ENCODE measurements around the gene A4GALT.
A peak's percentile ranks its signal among the peaks of the same experiment; 100 is the strongest.

Gene A4GALT

GRCh38 chr22:42642806-42643633 is 77.7 kb downstream of the A4GALT start:
- no peak for TF ChIP-seq CTCF (IDR thresholded peaks at IDR 0.05)
- Histone ChIP-seq H3K27me3 (no peaks in the 10 kb centered on the region), H3K4me3 (ENCODE audit: low read depth in 1 of 2, low read length in 1 of 2) (no peak overlapping the region), H3K4me1 (ENCODE audit: control insufficient read depth in 1 of 2, insufficient read depth in 1 of 2, low read depth in 1 of 2, low read length in 1 of 2) (peaks cover 33 to 37% of the 10 kb centered on the region in 2 experiments), H3K36me3 (no peaks in the 10 kb centered on the region), H3K27ac (peak overlapping the region; percentile 33), H3K9me3 (no peaks in the 10 kb centered on the region)

All from neutrophil (primary cell).